ENCODE results near the gene SOX10.
"Not testable (repeated sequence)": the region's sequence is repeated elsewhere in the genome, so short reads cannot be mapped to it uniquely, and the experiment has no call there.

The SOX10 gene

DNA sequence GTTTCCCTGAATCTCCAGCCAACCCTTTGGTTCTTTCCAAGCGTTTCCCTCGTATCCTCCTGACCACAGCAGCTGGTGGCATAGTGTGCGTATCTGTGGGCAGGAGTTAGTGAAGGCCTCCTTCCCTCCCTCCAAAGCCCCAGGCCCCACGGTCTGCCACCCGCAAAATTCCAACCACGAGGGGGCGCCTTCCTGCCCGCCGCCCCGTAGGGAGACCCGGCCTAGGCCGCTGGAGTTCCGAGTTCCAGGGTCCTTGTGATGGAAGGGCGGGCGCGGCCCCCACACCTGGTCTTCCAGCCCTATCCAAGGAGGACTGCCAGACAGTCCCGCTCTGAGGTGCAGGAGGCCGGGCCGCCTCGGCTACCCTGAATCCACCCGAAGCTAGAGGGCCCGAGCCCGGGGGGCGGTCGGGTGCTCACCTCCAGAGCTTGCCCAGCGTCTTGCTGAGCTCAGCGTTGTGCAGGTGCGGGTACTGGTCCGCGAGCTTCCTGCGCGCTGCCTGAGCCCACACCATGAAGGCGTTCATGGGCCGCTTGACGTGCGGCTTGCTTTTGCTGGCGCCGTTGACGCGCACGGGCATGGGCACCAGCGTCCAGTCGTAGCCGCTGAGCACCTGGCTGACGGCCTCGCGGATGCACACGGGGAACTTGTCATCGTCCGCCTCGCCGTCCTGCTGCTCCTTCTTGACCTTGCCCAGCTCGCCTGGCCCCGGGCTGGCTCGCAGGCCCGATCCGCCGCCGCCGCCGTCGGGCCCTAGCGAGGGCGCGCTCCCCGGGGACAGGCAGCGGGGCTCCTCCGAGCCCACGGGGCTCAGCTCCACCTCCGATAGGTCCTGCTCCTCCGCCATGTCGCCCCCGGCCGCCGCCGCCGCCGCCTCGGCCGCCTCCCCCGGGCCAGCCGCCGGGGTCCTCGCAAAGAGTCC is 1.2 kb downstream of the SOX10 start:
- Mint-ChIP-seq H3K27me3 (ENCODE audit: low read depth) (no peaks in the 10 kb centered on the region), H3K4me3 (no peak overlapping the region), H3K27ac (no peak overlapping the region), H3K9me3 (no peaks in the 10 kb centered on the region), H3K36me3 (ENCODE audit: low read depth) (no peaks in the 10 kb centered on the region), H3K4me1 (ENCODE audit: low read depth) (no peaks in the 10 kb centered on the region)
- DNase-seq (ENCODE audit: low spot score), result no peak

DNA sequence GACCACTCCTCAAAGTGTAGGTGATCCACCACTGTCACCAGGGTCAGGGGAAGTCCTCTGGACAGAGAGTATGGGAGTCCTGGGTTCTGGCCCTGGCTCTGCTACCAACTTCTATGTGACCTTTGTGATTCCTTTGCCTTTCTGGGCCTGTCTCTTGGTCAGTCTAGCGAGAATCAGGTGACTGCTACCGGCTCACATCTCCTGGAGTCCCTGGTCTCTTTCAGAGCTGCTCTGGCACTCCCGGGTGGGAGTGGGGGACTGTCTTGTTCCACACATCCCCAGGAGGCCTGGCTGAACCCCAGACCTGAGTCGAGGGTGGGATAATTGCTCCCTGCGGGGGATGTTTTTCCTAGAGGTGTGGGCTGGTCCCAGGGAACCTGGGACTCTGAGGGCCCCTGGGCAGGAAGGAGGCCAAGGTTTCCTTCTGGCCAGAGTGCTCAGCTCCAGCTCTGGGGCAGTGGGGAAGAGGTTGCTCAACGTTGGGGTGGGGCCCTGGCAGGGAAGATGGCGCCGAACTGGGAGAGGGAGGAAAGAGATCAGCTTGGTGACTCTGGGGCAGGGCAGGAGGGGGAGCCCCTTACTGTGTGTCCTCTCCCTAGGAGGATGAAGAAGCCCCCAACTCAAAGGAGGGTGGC is 2.1 kb downstream of the SOX10 start:
- Mint-ChIP-seq H3K9me3 (no peaks in the 10 kb centered on the region), H3K27me3 (ENCODE audit: low read depth) (no peaks in the 10 kb centered on the region), H3K4me3 (no peak overlapping the region), H3K27ac (no peak overlapping the region), H3K4me1 (ENCODE audit: low read depth) (no peaks in the 10 kb centered on the region), H3K36me3 (ENCODE audit: low read depth) (no peaks in the 10 kb centered on the region)
- DNase-seq (ENCODE audit: low spot score), result no peak

DNA sequence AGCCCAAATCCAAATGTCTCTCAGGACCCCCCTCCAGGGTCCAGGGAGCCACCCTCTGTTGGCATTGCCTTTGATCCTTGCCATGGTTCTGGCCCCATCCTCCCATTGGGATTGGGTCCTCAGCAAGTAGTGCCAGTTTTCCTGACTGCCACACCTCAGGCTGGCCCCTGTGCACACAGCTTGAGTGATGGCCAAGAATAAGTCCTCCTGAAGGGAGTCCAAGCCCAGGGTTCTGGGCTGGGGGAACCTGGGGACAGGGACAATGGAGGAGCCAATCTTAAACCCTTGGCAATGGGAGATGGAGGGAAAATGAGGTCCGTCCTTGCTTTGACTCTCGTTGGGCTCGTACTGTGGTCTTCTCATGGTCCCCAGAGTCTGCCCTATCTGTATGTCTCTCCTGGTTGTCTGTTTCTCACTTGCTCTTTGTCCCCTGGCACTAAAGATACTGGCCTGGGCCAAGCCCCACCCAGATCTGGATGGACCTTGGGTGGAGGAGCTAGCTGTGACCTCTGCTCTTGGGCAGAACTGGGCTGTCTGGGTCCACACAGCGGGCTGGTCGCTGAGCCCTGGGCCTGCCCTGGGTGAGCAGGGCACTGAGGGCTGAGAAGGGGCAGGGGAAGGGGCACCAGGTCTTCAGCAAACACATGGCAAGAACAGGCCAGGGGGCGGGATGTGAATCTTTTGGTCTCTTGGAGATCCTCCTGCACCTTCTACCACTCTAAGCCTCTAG is 2.9 kb downstream of the SOX10 start:
- Mint-ChIP-seq H3K4me1 (ENCODE audit: low read depth) (no peaks in the 10 kb centered on the region), H3K36me3 (ENCODE audit: low read depth) (no peaks in the 10 kb centered on the region), H3K27me3 (ENCODE audit: low read depth) (no peaks in the 10 kb centered on the region), H3K4me3 (no peak overlapping the region), H3K9me3 (no peaks in the 10 kb centered on the region), H3K27ac (no peak overlapping the region)
- no peak for DNase-seq (ENCODE audit: low spot score)

DNA sequence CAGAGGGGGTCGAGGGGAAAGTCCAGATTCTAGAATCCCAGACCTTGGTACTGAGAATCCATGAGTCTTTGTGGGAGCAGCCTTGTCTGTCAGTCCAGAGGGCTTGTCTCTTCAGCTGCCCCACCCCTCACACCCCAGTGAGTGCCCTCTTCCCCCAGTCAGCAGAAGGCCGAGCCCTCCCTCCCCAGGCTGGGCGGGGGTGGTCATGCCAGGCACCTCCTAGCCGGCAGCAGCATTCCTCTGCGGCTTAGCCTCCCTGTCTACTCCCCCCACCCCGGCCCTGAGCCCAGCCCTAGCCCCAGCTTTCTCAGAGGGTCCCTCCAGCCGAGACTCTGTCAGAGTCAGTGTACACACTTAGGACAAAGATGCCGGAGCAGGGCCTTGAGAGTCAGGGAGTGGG is 4.6 kb downstream of the SOX10 start:
- Mint-ChIP-seq H3K9me3 (no peaks in the 10 kb centered on the region), H3K27ac (no peak overlapping the region), H3K4me1 (ENCODE audit: low read depth) (no peaks in the 10 kb centered on the region), H3K36me3 (ENCODE audit: low read depth) (no peaks in the 10 kb centered on the region), H3K27me3 (ENCODE audit: low read depth) (no peaks in the 10 kb centered on the region), H3K4me3 (no peak overlapping the region)
- no peak for DNase-seq (ENCODE audit: low spot score)

DNA sequence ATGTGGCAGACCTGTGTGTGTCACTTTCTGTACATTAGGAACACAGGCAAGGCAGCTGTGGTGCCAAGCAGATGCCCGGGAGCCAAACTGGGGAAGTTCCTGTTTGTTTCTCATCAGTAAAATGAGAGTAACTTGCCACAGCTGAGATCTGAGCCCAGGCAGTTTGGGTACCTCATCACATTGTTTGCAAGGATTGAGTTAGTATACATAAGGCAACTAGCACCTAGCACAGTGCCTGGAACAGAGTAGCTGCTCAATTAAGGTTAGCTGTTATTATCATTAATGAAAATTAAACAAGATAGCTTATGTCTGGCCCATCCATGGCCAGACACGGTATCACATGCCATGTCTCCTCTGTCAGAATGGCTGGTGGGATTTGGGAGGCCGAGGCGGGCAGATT is 7.8 kb downstream of the SOX10 start:
- DNase-seq (ENCODE audit: low spot score), result no peak
- Mint-ChIP-seq H3K4me1 (ENCODE audit: low read depth) (no peaks in the 10 kb centered on the region), H3K27ac (no peak overlapping the region), H3K27me3 (ENCODE audit: low read depth) (no peaks in the 10 kb centered on the region), H3K36me3 (ENCODE audit: low read depth) (no peaks in the 10 kb centered on the region), H3K9me3 (no peaks in the 10 kb centered on the region), H3K4me3 (no peak overlapping the region)

DNA sequence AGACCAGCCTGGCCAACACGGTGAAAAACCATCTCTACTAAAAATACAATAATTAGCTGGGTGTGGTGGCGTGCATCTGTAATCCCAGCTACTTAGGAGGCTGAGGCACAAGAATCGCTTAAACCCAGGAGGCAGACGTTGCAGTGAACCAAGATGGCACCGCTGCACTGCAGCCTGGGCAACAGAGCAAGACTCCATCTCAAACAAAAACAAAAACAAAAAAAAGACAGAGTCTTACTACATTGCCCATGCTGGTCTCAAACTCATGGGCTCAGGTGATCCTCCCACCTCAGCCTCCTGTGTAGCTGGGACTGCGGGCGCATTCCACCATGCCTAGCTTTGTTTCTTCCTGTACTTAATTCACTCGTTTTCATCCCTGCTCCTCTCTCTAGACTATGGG is 8.3 kb downstream of the SOX10 start:
- not testable (repeated sequence) for H3K27ac Mint-ChIP-seq; H3K4me1 Mint-ChIP-seq (ENCODE audit: low read depth); H3K36me3 Mint-ChIP-seq (ENCODE audit: low read depth); DNase-seq (ENCODE audit: low spot score); H3K9me3 Mint-ChIP-seq; H3K4me3 Mint-ChIP-seq; H3K27me3 Mint-ChIP-seq (ENCODE audit: low read depth)

DNA sequence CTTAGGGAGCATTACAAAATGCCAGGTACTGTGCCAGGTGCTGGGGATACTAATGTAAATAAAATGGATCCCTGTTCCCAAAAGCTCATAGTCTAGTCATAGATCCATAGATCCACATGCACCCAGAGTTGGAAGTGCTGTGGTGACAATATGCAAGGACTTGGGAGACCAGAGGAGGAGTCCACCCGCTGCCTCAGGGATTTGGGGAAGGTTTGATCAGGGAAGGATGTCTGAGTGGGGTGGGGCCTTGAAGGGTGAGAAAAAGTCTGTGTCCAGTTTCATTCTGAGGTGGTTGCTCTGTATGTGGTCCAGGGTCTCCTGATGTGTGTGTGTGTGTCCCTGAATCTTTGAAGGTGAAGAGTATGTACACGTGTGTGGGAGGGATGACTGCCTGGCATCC is 9.2 kb downstream of the SOX10 start:
- H3K9me3 Mint-ChIP-seq, result no peaks in the 10 kb centered on the region
- no peaks in the 10 kb centered on the region for H3K4me1 Mint-ChIP-seq (ENCODE audit: low read depth)
- no peaks in the 10 kb centered on the region for H3K27me3 Mint-ChIP-seq (ENCODE audit: low read depth)
- H3K27ac Mint-ChIP-seq, result no peak overlapping the region
- DNase-seq (ENCODE audit: low spot score), result no peak
- no peaks in the 10 kb centered on the region for H3K36me3 Mint-ChIP-seq (ENCODE audit: low read depth)
- H3K4me3 Mint-ChIP-seq, result no peak overlapping the region

DNA sequence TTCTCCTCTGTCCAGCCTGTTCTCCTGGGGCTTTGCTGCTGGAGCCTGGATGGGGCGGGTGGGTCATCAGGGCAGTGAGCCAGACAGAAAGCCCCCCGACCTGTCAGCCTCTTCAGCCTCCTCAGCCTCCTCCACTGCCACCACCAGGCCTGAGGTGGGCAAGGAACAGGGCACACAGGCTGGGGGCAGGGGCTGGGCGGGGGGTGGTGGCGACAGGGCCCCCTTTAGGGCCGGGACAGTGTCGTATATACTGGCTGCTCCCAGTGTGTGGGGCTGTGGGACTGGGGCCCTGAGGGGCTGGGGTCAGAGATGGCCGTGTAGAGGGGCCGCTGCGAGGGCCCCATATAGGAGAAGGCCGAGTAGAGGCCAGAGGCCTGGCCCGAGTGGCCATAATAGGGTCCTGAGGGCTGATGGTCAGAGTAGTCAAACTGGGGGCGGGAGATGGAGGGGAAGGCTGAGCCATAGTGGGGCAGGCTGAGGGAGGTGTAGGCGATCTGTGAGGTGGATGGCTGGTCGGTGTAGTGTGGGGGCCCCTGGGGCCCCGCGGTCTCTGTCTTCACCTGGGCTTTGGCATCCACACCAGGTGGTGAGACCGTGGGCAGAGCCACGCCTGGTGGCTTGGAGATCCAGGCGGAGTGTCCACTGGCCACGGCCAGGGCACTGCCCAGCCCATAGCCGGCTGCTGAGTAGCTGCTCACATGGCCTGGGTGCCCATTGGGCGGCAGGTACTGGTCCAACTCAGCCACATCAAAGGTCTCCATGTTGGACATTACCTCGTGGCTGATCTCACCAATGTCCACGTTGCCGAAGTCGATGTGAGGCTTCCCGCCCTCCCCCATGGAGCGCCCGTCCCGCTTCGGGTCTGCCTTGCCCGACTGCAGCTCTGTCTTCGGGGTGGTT is 10.8 kb downstream of the SOX10 start:
- Mint-ChIP-seq H3K9me3 (no peaks in the 10 kb centered on the region), H3K4me1 (ENCODE audit: low read depth) (no peaks in the 10 kb centered on the region), H3K27me3 (ENCODE audit: low read depth) (no peaks in the 10 kb centered on the region), H3K27ac (no peak overlapping the region), H3K36me3 (ENCODE audit: low read depth) (no peaks in the 10 kb centered on the region), H3K4me3 (no peak overlapping the region)
- no peak for DNase-seq (ENCODE audit: low spot score)

DNA sequence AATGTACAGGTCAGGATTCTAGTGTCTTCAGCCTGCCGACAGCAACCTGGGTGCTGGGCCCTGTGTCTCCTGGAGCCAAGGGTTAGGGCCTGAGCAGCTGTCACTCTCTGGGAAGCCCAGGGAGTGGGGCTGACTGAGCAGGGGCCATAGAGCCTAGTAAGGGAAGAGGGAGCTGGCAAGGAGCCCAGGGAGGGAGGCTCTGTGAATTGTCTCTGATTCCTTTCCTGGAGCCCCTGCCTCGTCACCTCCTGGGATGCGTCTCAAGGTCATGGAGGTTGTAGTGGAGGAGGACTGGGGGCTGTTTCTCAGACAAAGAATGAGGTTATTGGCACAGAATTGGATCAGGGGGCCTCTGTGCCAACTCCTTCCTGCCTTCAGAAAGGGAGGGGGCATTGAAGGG is 11.8 kb downstream of the SOX10 start:
- Mint-ChIP-seq H3K4me3 (no peak overlapping the region), H3K27me3 (ENCODE audit: low read depth) (no peaks in the 10 kb centered on the region), H3K9me3 (no peaks in the 10 kb centered on the region), H3K27ac (no peak overlapping the region), H3K4me1 (ENCODE audit: low read depth) (no peaks in the 10 kb centered on the region), H3K36me3 (ENCODE audit: low read depth) (peaks cover 7% of the 10 kb centered on the region)
- DNase-seq (ENCODE audit: low spot score), result no peak

DNA sequence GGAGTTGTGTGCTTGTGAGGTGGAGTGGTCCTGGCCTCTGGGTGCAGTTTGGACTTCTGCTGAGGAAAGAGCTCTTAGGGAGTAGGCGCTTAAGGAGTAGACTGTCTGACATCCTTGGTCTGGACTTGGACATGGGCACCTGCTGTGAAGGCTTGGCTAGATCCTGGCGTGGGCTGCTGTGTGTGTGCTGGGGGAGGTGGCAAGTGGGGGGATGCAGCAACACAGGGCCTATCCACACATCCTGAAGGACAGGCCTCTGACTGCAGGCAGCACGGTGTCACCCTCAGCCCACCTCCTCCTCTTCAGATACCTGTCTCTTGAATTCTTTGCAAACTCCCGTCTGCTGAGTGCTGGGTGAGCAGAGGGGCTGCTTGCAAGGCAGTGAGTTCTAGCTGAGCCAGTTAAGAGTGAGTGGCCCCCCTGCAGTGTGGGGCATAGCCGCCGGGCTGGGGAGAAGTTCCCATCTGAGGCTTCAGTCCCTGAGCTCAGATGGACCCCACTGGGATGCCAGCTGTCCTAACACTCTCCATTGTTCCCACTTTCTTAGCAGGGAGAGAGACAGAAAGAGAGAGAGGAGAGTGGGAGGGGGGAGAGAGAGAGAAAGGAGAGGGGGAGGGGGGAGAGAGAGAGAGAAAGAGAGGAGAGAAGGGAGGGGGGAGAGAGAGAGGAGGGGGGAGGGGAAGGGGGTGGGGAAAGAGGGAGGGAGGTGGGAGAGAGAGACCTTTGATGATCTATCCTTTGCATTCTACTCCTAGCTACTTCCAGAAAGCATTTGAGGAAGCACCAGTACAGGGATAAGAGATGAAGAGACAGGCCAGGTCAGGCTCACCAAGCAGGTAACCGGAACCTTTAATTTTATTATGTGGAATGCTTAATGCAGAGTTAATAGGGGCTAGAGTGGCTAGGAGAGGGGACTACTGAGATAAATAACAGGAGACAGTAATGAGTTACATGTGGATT is 12.6 kb downstream of the SOX10 start:
- no peaks in the 10 kb centered on the region for H3K27me3 Mint-ChIP-seq (ENCODE audit: low read depth)
- no peak overlapping the region for H3K4me3 Mint-ChIP-seq
- no peaks in the 10 kb centered on the region for H3K4me1 Mint-ChIP-seq (ENCODE audit: low read depth)
- H3K36me3 Mint-ChIP-seq (ENCODE audit: low read depth), result peaks cover 10% of the 10 kb centered on the region
- H3K27ac Mint-ChIP-seq, result no peak overlapping the region
- no peak for DNase-seq (ENCODE audit: low spot score)
- no peaks in the 10 kb centered on the region for H3K9me3 Mint-ChIP-seq

DNA sequence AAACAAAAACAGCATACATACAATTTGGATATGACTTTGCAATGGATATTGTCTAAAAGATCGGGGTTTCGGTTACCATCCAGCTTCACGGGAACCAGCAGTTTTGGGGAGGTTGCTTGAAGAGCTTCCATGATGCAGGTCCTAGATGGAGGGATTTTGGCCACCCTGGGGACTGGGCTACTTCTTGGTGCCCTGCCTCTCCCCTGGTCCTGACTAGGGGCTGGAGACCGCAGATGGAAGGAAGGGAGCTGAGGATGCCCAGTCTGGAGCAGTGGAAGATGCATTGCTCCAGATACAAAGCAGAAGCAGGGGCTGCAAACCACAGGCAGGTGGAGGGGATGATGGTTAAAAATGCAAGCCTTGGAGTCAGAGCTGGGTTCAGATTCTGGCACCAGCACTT is 13.5 kb downstream of the SOX10 start:
- H3K27ac Mint-ChIP-seq, result no peak overlapping the region
- H3K9me3 Mint-ChIP-seq, result no peaks in the 10 kb centered on the region

DNA sequence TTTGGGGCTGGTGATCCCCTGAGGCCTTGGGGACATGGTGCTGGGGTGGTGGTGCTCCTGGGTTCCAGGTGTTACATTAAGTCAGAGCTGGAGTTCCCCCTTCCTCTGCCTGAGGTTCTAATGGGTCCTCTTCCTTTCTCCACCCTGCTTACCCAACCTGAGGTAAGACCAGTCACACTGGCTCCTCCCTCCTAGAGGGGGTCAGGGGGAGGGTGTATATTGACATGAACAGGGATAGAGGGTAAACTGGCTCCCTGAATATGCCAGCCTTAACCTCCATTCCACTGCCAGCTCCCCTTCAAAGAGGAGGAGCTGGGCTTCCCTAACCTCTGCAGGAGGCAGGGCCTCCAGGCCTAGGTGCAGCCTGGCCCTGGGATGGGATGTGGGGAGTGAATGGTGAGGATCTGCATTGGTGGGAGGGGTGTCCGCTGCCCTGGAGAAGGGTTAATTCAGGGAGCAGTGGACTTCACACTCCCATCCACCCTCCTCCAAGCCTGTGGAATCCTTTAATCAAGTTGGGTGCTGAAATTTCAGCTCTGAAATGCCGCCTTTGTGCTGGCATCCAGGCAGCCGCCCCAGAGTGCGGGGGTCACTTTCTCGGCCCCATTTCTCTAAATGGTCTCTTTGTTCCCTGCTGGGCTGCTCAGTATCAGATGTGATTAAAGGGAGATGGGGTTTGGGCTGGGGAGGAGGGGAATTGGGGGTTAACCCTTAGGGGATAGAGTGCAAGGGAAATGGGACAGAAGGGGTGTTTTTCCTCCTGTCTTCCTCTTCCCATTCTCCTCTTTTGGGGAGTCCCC is 15.7 kb downstream of the SOX10 start:
- Mint-ChIP-seq H3K27ac (no peak overlapping the region), H3K4me3 (no peak overlapping the region), H3K27me3 (ENCODE audit: low read depth) (no peaks in the 10 kb centered on the region), H3K4me1 (ENCODE audit: low read depth) (no peaks in the 10 kb centered on the region), H3K36me3 (ENCODE audit: low read depth) (peaks cover 13% of the 10 kb centered on the region), H3K9me3 (no peaks in the 10 kb centered on the region)
- no peak for DNase-seq (ENCODE audit: low spot score)

More for the DNA sequence above, 13.5 kb downstream of the SOX10 start:
- H3K36me3 Mint-ChIP-seq (ENCODE audit: low read depth), result peaks cover 10% of the 10 kb centered on the region
- H3K27me3 Mint-ChIP-seq (ENCODE audit: low read depth), result no peaks in the 10 kb centered on the region
- H3K4me3 Mint-ChIP-seq, result no peak overlapping the region
- no peak for DNase-seq (ENCODE audit: low spot score)
- H3K4me1 Mint-ChIP-seq (ENCODE audit: low read depth), result no peaks in the 10 kb centered on the region
